SH-SY5Y (cell line): ENCODE measurements around the gene NXPH4.

Experiments
- GATA2 ChIP-seq: IDR thresholded peaks from 2 replicates; pipeline ENCODE4 v1.6.1; 2011; ENCODE audit warnings: mild to moderate bottlenecking, low read depth, low read length
- GATA3 ChIP-seq: IDR thresholded peaks from 2 replicates; pipeline ENCODE4 v1.6.1; 2011; ENCODE audit warnings: low read depth, mild to moderate bottlenecking, low read length, moderate library complexity

- TF ChIP-seq GATA2 (no peak), GATA3 (no peak)
Measured at GRCh38 chr12:57238854-57239554, 22.4 kb downstream of the NXPH4 start.
